HG02943 (cell line): ENCODE measurements around the gene ZC3H4.
"Not testable (repeated sequence)": the region's sequence is repeated elsewhere in the genome, so short reads cannot be mapped to it uniquely, and the experiment has no call there.

Experiments
- ATAC-seq: cut with Tn5 transposase; IDR thresholded peaks from one replicate; pipeline ENCODE4 v1.9.1; 2021; ENCODE audit warnings: mild to moderate bottlenecking, low read depth, moderate library complexity; ENCODE audit not compliant: unreplicated experiment

Gene ZC3H4

DNA sequence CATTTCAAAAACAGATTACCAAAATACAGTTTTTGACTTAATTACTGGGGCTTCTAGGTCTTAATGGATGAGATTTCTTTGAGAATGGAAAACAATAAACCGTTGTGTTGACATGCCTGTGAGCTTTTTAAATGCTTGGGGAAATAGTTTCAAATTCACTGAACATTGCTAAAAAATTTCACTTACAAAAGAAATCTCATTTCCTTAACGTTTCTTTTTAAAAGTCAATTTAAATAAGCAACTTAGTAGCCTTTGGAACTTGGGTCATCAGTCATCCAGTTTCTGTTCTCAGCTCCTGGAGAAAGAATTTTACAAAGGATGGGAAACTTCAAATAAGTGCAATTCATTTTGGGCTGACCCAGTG is 4.4 kb downstream of the ZC3H4 start:
- no peak for ATAC-seq

DNA sequence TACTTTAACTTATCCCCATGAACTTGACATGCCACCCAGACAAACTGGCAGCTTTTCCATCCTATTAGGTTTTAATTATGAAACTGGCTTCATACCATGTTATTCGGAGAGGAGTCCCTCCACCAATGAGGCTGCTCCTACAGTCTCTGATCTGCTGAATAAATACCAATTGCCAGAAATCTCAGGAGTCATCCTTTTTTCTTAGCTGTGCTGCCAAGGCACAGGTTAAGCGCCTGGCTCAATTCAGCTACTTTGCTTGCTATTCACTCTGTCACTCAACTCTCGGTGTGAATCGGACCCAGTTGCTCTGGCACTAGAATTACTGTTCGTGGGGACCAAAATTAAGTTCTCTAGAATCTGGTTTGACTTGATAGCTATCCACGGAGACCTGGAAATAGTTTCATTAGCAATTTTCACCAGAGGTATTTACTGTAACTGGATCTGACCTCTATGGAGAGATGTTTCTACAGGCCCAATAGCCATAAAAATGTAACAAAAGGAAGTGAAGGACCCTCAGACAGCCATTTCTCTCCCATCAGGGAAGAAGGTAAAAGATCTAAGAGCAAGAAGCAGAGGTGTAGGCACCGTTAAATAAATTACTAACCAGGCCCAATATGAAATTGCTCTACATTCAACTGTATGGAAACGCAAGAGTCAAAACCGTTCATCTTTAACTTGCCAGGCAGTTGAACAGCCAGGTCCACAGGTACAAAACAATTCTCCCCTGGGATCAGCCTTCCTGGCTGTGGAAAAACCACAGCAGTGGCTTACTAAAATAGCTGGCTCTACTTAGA is 5.4 kb downstream of the ZC3H4 start:
- no peak for ATAC-seq

DNA sequence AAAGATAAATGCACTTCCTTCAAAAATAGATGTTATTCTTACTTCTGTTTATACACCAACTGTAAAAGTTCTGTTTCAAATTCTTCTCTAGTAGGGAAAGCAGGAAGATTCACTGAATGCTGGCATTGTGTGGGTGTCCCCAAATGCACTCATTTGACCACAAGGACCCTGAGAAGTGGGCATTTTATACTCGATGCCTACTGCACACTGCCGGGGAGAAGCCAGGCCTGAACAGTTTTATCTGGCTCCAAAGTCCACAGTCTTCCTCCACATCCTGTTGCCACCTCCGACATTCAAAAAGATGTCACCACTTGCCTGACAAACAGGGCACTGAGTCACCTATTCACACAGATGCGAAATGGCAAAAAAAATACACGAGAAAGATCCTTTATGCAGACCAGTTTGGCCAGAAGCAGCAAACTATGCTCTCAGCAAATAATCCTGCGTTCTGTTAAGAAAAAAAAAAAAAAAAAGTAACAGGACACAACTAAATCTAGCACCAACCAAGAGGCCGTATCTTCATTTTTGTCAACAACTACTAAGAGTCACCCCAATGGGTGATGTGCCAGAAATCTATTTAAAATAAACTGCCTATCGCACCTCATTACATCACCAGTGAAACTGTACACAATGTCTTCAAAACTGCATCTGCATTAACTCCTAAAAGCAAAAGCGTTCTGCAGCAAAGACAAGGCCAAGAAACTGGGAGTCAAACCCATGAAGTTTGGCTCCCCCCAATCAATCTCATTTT is 6.2 kb downstream of the ZC3H4 start:
- ATAC-seq = no peak

DNA sequence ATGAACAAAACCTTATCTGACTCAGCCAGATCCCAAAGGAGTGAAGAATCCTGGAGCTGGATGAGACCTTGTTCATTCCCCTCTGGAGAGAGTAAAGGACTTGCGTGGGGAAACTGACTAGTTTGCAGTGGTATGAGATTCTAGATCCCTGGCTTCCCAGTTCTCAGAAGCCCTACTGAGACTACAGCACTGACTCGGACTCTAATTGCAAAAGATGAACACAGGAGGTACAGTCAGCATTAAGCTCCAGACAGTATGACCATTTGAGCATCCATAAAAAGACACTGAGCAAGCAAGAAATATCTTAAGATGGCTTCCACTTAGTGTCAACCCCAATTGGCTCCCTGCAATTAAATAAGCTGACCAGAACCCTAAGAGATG is 6.8 kb downstream of the ZC3H4 start:
- no peak for ATAC-seq

DNA sequence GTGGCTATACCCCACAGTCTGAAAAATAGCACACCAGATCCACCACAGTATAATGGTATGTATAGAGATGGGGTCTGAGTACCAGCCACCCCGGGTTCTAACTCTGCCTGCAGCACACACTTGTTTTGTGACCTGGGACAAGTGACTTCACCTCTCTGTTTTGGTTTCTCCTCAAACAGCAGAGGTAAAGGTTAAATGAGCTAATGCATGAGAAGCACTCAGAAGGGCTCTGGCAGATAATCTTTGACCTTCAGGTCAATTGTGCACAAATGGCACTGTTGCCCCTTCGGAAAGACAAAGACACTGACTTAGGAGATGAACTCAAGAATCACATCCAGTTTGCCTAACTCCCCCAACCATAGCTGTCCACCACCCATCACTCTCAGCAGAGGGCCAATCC is 7.7 kb downstream of the ZC3H4 start:
- no peak for ATAC-seq

DNA sequence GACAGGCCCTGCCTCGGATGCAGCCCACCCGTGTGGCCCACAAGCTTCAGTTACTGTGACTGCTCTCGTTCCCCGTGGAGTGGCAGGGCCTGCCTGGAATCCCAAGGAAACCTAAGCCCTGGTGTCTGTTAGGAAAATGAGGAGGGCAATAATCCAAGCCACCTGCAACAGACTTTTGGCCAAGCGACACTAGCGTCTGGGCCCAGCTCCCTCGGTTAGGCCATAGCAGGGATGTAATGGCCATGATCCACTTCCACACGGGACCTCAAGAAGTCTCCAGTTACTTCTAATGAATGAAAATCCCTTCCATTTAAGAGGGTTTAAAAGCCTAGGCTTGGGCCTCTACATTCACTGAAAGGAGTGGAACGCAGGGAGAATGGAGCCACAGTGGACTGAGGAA is 8.9 kb downstream of the ZC3H4 start:
- ATAC-seq = no peak

DNA sequence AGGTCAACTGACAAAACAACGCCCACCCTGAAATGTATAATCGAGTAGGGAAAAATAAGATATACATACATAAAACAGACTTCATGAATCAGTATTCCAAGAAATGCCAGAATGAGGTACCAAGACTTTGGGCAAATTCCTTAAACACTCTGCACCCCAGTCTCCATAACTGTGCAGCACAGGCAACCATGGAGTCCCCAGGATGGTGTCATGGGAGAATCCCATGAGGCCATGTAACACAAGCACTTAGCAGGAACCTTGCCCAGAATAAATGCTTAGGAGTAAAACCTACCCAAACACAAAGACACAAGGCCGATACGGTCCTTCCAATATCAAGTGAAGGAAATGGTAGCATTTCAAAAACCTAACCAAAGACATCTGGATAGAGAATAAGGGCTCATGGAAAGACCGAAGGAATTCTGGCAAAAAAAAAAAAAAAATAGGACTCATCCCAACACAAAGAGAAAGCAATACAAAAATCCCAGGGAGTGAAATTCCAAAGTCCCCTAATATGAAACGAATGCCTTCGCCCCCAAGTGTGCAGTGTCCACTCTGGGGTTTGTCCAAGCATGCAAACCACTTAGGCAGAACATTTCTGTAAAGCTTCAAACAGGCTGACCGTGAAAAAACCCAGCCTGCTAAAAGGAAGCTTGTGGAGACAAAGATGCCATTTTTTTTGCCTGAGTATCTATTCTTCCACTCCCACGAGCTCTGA is 11.1 kb downstream of the ZC3H4 start:
- no peak for ATAC-seq

DNA sequence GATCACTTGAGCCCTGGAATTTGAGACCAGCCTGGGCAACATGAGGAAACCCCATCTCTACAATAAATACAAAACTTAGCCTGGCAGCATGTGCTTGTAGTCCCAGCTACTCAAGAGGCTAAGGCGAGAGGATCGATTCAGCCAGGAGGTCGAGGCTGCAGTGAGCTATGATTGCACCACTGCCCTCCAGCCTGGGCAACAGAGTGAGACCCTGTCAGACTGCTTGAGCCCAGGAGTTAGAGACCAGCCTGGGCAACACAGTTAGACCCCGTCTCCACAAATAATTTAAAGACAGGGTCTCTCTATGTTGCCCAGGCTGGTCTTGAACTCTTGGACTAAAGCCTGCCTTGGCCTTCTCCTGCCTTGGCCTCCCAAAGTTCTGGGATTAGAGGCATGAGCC is 12.5 kb downstream of the ZC3H4 start:
- ATAC-seq = not testable (repeated sequence)

DNA sequence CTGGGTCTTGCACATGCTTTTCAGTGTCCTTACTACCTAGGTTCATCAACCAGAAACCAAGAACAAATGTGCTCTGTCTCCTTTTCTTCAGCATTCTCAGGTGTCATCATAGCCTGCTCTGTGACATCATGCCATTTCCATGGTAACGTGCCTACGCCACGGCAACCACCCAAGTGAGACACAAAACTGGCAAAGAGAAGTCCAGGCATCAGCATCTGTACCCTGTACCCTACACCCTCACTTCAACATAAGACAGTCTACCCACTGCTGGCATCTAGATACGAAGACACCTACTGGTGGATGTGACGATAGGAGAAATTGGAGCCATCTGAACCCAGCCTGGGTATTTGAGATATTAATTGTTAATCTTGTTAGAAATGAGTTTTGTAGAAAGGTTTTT is 13.3 kb downstream of the ZC3H4 start:
- ATAC-seq = no peak

DNA sequence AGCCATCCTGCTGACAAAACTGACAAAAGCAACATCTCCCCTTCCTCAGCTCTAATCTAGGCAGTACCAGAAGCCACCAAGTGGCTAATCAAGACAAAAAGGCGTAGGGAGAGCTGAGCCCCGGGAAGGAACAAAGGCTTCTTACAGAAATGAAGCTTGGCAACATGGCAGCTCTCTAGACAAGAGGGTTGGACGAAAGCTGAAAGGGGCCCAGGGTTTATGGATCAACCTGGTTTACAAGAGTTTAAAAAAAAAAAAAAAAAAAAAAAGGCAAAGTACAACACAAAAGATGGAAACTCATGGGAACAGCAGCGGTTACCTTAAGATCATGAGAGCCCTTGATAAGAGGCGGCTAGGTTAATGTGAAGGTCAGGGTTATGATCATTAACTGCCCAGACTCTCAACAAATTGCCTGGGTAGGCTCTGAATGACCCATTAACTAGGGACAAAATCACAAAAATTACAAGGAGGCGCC is 14.0 kb downstream of the ZC3H4 start:
- ATAC-seq = no peak

DNA sequence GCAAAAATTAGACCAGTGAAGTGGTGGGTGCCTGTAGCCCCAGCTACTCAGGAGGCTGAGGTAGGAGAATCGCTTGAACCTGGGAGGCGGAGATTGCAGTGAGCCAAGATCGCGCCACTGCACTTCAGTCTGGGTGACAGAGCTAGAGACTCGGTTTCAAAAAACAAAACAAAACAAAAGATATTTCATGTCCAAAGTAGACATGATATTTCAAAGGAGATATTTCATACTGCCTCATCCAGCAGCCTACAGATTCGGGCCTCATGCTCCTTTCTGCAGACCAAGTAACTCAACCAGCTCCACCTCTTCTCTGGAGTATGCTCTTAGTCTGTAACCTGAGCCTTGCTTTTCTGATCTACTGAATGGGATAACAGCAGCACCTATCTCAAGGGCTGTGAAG is 15.0 kb downstream of the ZC3H4 start:
- no peak for ATAC-seq

DNA sequence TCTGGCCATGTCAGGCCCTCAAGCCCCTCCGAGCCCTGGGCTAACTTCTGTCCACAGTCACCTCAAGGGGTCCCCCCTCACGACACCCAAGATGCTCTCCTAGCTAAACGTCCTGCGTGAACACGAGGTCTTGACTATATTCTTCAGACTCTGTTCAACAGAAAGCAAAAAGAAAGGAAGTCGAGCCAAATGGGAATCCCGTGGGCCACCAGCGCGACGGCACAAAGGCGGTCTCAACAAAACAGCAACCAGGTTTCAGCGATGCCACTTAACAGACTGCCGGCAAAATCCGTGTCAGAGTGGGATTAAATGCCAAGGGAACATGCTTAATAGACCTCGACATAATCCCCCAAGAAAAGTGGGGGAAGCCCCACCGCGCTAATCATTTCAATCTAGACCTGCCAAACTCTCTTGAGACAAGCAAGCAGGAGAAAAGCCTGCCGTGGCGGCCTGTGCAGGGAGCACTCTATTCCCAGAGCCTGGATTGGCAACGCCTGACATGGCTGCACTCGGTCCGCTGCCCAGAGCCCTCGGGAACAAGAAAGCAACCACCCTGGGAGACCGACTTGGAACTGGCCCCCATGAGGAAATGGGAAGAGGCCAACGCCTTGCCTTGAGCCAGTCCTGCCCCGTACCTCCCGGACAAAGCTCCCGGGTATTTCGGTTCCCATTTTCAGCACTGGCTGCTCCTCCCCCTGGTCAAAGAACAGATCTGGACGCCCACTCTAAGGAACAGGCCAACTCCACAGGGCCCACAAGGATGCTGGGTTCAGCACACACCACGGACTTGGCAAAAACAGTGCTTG is 16.0 kb downstream of the ZC3H4 start:
- ATAC-seq = no peak

DNA sequence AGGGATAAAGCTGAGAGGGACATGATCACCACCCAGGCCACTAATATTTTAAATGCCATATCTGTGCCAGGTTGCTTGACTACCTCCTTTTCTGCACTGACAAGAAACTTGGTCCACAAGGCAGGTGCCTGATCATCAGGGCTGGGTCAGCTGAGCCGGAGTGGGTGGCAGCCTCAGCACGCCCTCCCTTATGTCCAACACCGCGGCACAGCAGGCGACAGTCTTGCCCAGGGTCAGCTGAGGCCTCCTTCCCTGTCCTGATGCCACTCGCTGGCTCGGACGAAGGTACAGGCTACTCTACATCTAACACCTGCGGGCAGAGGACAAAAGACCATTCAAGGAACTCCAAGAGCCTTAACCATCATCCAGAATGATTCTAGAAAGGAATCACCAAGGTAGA is 16.9 kb downstream of the ZC3H4 start:
- no peak for ATAC-seq

DNA sequence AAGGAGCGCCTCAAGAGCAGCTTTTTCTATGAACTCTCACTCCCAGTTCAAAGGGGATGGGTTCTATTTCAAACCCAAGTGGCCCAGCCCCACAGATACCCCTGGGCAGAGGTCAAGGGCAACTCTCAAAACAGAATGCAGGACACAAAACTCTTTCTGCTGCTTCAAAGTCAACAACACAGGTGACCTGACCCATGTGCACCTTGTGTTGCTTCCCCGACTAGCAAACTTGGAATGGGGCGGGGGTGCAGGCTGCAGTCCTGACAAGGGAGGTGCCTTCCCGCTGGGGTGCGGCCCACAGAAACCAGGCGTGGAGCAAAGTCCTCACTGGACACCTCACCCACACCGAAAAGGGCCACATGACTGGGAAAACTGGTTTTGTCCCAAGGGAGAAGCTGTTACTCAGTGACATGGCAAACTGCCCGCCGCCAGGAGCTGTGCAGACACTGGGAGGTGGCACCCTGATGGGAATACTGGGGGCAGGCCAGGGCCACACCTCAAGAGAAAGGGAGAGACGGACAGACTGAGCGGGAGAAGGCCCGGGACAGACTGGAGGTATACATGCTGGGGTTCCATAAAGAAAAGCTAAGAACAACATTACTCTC is 17.4 kb downstream of the ZC3H4 start:
- no peak for ATAC-seq

DNA sequence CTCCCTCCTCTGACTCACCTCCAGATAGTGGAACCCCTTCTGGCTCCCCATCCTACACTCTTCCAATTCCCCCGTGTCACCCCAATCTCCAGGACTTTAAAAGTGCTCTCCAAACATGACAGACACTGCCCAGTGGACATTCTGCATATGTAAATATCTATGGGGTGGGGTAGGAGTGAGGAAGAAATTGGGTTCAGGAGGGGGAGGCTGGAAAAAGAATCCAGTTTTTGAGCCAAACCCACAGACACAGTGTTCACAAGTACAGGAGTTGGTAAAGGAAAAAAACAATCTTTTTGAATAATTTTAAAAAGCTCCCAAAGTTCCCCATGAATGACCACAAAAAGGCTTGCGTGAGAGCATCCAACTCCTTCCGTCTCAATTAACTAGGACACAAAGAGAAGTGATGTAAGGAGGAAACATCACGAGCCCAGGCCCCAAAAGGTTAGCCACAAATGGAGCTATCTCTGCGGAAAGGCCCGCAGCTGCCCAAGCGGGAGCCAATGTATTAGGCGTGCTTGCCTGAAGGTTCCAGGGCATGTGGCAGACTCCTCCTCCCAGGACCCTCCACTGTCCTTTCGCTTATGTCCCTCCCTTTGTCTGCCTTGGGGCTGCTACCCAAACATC is 18.0 kb downstream of the ZC3H4 start:
- no peak for ATAC-seq

DNA sequence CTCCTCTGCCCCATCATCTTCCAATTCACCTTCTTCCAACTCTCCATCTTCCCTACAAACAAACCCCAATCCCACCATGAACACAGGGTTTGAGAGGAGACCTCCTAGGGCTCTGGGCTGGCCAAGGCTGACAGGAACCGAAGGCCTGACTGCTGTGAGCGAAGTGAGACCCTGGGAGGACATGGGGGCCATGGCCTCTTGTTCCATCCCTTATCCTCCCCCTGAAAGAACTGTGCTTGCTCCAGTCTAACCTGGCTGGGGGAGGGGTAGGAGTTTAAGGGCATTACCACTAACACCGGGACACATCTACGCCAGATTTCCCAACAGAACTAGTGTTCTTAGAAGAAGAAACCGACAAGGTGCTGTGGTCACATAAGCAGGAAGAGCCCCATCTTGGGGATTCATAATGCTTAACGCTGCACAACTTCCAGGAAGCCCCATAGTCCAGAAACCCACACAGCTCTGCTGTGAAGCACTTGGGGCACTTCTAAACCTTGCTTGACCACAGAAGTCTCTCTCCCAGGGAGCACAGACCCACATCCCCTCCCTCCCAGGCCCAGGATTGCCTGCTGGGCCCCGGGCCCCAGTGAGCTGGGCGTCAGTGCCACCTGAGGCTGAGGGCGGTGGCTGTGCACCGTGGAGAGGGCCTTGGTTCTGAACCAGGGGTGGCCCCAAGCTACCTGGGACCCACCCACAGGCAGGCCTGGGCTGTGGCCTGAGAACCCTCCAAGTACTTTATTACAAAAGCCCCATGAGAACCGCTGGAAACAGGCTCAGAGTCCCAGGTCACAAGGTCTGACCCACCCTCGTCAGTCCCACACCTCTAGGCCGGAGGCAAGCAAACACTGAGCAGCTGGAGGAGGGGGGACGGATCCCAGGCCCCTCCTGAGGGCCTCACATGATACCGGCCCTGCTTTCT is 18.8 kb downstream of the ZC3H4 start:
- ATAC-seq = no peak

DNA sequence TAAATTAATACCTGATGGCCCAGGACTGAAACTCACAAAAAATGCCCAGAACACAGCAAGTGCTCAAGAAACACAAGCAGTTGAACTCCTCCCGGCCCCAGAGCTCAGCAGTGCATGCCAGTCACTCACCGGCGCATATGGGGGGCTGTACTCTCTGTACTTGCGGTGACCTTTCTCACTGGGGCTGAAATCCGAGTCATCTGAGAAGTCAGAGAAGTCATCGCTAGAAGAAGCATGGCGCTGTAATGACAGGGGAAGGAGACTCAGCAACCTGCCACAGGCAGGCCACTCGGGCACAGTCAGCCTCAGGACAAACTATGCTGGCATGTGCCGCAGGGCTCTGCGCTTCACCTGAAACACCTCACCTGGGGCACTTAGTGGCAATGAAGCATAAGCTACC is 19.7 kb downstream of the ZC3H4 start:
- no peak for ATAC-seq

DNA sequence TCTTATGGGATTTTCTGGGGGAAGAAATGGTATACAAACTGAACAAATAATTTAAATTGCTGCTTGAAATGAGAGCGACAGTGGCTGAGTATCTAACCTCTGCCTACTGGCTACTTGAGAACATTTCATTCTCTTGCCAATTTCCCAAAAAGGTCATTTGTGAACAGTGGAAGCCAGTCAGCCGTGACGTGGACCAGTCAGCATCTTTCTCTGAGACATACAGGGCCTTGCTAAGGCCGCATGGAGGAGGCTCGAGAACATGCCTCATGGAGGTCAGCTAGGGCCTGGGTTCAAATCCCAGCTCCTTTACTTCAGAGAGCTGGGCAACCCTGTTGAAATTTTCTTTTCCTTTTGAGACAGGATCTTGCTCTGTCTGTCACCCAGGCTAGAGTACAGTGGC is 20.3 kb downstream of the ZC3H4 start:
- no peak for ATAC-seq
